Pulmonary artery endothelial cell (primary cell): Measurements from ENCODE around the gene KIF14. TPM values are rescaled to one million over a fixed set of nuclear protein-coding genes. Genes with fewer than 3 reads are reported as not detected.

ENCODE experiments used
- DNase-seq: peaks from one replicate; pipeline ENCODE4 v3.0.0-alpha.2; 2011; ENCODE audit warnings: low read depth, low spot score
- total RNA-seq: library from RNA; depleted of rRNA; stranded (reverse); fragments of >200 nt; gene quantifications from 2 replicates; pipeline ENCODE4 v1.2.3, GENCODE V29; 2014

The KIF14 gene
- total RNA-seq: 7.3 and 15.5 TPM in 2 replicates

GRCh38 chr1:200620273-200621131 is at the start of gene KIF14:
Gene KIF14 (minus strand): TSS chr1:200620751. CDS start chr1:200618723, 2,028 bp downstream.
- peak; percentile 70 for DNase-seq

- DNase-seq: peak; percentile 95
Observed at GRCh38 chr1:200669314-200670241, 49.0 kb upstream of the KIF14 start, which contains the start of gene DDX59. Gene DDX59 (minus strand): TSS chr1:200669907. CDS start chr1:200666740, 3,167 bp downstream.

- DNase-seq: no peak
Observed at GRCh38 chr1:200668514-200669313, 48.2 kb upstream of the KIF14 start.

GRCh38 chr1:200666309-200666708 is 45.8 kb upstream of the KIF14 start:
- DNase-seq: no peak

GRCh38 chr1:200665861-200666260 is 45.3 kb upstream of the KIF14 start:
- DNase-seq: peak; percentile 70

GRCh38 chr1:200660719-200661118 is 40.2 kb upstream of the KIF14 start:
- no peak for DNase-seq

- DNase-seq: no peak
Observed at GRCh38 chr1:200659269-200659668, 38.7 kb upstream of the KIF14 start.

GRCh38 chr1:200658037-200658818 is 37.7 kb upstream of the KIF14 start:
- no peak for DNase-seq

- DNase-seq: no peak
Observed at GRCh38 chr1:200654660-200655059, 34.1 kb upstream of the KIF14 start.

GRCh38 chr1:200653022-200653462 is 32.5 kb upstream of the KIF14 start:
- no peak for DNase-seq

GRCh38 chr1:200652378-200652777 is 31.8 kb upstream of the KIF14 start:
- DNase-seq: no peak

- no peak for DNase-seq
Observed at GRCh38 chr1:200646515-200646914, 26.0 kb upstream of the KIF14 start.

- no peak for DNase-seq
Observed at GRCh38 chr1:200644021-200644420, 23.5 kb upstream of the KIF14 start.

- no peak for DNase-seq
Observed at GRCh38 chr1:200642481-200642880, 21.9 kb upstream of the KIF14 start.

GRCh38 chr1:200640963-200641401 is 20.4 kb upstream of the KIF14 start:
- DNase-seq: no peak

- DNase-seq: no peak
Observed at GRCh38 chr1:200640373-200640962, 19.9 kb upstream of the KIF14 start.

- DNase-seq: no peak
Observed at GRCh38 chr1:200638073-200638472, 17.5 kb upstream of the KIF14 start.

GRCh38 chr1:200636681-200637080 is 16.1 kb upstream of the KIF14 start:
- no peak for DNase-seq

- DNase-seq: no peak
Observed at GRCh38 chr1:200634261-200635122, 13.9 kb upstream of the KIF14 start.
